Glutamatergic neuron (in vitro differentiated cells): ENCODE results near the gene TMEM190. TPM values are rescaled to one million over a fixed set of nuclear protein-coding genes. Genes with fewer than 3 reads are reported as not detected.

Source experiments
- DNase-seq: peaks from one replicate; pipeline ENCODE4 v3.0.0; 2022
- H3K27ac Mint-ChIP-seq: one replicate; pipeline ENCODE4 v1.8.0; 2020; ENCODE audit warnings: mild to moderate bottlenecking, mixed read lengths, inconsistent platforms; ENCODE audit not compliant: unreplicated experiment
- H3K27me3 Mint-ChIP-seq: one replicate; pipeline ENCODE4 v1.8.0; 2020; ENCODE audit warnings: mild to moderate bottlenecking, moderate library complexity, mixed read lengths, inconsistent platforms; ENCODE audit not compliant: unreplicated experiment
- H3K36me3 Mint-ChIP-seq: one replicate; pipeline ENCODE4 v1.8.0; 2020; ENCODE audit warnings: mild to moderate bottlenecking, mixed read lengths, inconsistent platforms; ENCODE audit not compliant: unreplicated experiment
- H3K4me1 Mint-ChIP-seq: one replicate; pipeline ENCODE4 v1.8.0; 2020; ENCODE audit warnings: mild to moderate bottlenecking, low read depth, mixed read lengths, inconsistent platforms; ENCODE audit not compliant: unreplicated experiment
- H3K4me3 Mint-ChIP-seq: one replicate; pipeline ENCODE4 v1.8.0; 2020; ENCODE audit warnings: mild to moderate bottlenecking, mixed read lengths, inconsistent platforms; ENCODE audit not compliant: unreplicated experiment
- H3K9me3 Mint-ChIP-seq: one replicate; pipeline ENCODE4 v1.8.0; 2020; ENCODE audit warnings: mild to moderate bottlenecking, moderate library complexity, mixed read lengths, inconsistent platforms; ENCODE audit not compliant: unreplicated experiment
- total RNA-seq: library from RNA; stranded (reverse); fragmentation: NEBNext Ultra II Directional; extraction: Animal tissue kit (Norgen Biotek cat#: 25700); gene quantifications from one replicate; pipeline ENCODE4 v1.2.1, GENCODE V29; 2021; ENCODE audit not compliant: unreplicated experiment
- TF ChIP-seq, protein P1 (sequence below): fragments of 200-600 bp; sonication (generic); IDR thresholded peaks from one replicate; pipeline ENCODE4 v1.5.0; 2021; ENCODE audit not compliant: partially characterized antibody, unreplicated experiment

Gene TMEM190
- total RNA-seq, 1 donor from 2014 or later, result 3.7 TPM

DNA sequence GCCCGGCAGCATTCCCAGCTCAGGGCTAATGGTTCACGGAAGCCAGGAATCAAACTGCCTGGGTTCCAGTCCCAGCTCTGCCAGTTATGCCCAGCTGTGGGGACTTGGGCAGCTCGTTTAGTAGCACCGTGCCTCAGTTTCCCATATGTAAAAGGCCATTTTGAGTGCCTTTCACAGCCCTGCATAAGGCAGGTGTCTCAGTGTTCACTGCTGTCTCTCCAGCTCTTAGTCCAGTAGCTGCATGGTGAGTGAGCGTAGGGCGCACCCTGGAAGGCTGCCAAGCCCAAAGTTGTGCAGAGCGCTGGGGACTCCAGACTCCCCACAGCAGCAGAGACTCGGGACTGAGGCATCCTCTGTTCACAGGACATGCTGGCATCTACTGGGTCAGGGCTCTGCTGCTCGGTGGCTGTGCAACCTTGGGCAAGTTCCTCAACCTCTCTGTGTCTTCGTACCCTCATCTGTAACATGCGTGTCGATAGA, 14.6 kb downstream of the TMEM190 start:
- H3K36me3 Mint-ChIP-seq, result no peaks in the 10 kb centered on the region
- H3K4me1 Mint-ChIP-seq, result peaks cover 35% of the 10 kb centered on the region
- H3K27ac Mint-ChIP-seq, result peak overlapping the region; percentile 73
- TF ChIP-seq, protein P1, sequence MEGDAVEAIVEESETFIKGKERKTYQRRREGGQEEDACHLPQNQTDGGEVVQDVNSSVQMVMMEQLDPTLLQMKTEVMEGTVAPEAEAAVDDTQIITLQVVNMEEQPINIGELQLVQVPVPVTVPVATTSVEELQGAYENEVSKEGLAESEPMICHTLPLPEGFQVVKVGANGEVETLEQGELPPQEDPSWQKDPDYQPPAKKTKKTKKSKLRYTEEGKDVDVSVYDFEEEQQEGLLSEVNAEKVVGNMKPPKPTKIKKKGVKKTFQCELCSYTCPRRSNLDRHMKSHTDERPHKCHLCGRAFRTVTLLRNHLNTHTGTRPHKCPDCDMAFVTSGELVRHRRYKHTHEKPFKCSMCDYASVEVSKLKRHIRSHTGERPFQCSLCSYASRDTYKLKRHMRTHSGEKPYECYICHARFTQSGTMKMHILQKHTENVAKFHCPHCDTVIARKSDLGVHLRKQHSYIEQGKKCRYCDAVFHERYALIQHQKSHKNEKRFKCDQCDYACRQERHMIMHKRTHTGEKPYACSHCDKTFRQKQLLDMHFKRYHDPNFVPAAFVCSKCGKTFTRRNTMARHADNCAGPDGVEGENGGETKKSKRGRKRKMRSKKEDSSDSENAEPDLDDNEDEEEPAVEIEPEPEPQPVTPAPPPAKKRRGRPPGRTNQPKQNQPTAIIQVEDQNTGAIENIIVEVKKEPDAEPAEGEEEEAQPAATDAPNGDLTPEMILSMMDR, result no peak
- peak overlapping the region; percentile 53 for H3K4me3 Mint-ChIP-seq
- H3K9me3 Mint-ChIP-seq, result peaks cover 10% of the 10 kb centered on the region
- H3K27me3 Mint-ChIP-seq, result peaks cover 4% of the 10 kb centered on the region
- DNase-seq, result no peak

GRCh38 chr19:55391702-55392615, 15.3 kb downstream of the TMEM190 start:
- Mint-ChIP-seq H3K4me1 (peaks cover 31% of the 10 kb centered on the region), H3K36me3 (no peaks in the 10 kb centered on the region), H3K9me3 (peaks cover 8% of the 10 kb centered on the region), H3K27ac (peak overlapping the region; percentile 73), H3K4me3 (peak overlapping the region; percentile 53), H3K27me3 (no peaks in the 10 kb centered on the region)
- no peak for DNase-seq
- TF ChIP-seq, protein P1, result no peak

DNA sequence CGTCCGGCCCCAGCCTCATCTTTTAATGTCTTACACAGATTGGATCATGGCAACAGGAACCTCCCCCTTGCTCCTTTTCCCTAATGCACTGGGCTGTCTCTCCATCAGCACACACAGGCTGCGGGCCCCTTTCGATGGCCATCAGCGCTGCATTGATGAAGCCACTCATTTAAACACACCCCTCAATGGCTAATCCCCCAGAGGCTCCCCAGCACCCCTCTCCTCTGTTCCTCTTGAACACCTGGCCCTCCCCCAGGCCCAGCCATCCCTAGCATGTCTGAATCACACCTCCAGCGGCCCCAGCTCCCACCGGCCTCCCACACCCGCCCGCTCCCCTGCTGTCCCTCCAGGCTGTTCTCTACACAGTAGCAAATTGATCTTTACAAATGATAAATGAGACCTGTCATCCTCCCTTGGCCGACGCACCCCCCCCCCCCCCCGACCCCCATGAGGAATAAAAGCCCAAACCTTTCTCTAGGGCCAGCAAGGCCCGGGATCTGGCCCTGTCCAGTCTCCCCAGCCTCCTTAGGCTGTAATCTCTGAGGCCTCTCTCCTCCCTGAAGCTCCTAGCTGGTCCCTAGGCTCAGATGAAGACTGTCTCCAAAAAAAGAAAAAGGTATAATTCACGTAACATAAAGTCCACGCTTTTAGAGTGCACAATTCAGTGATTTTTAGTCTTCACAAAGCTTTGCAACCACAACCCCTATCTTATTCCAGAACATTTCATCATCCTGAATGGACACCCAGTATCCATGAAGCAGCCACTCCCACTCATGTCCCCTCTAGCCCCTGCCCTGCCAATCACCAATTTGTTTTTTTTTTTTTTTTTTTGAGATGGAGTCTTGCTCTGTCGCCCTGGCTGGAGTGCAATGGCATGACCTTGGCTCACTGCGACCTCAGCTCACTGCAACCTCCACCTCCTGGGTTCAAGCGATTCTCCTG, 16.5 kb downstream of the TMEM190 start:
- TF ChIP-seq, protein P1, result no peak
- peak; percentile 63 for DNase-seq
- peak overlapping the region; percentile 73 for H3K4me3 Mint-ChIP-seq
- H3K36me3 Mint-ChIP-seq, result no peaks in the 10 kb centered on the region
- peaks cover 2% of the 10 kb centered on the region for H3K27me3 Mint-ChIP-seq
- peak overlapping the region; percentile 90 for H3K27ac Mint-ChIP-seq
- peaks cover 7% of the 10 kb centered on the region for H3K9me3 Mint-ChIP-seq
- H3K4me1 Mint-ChIP-seq, result peaks cover 27% of the 10 kb centered on the region

DNA sequence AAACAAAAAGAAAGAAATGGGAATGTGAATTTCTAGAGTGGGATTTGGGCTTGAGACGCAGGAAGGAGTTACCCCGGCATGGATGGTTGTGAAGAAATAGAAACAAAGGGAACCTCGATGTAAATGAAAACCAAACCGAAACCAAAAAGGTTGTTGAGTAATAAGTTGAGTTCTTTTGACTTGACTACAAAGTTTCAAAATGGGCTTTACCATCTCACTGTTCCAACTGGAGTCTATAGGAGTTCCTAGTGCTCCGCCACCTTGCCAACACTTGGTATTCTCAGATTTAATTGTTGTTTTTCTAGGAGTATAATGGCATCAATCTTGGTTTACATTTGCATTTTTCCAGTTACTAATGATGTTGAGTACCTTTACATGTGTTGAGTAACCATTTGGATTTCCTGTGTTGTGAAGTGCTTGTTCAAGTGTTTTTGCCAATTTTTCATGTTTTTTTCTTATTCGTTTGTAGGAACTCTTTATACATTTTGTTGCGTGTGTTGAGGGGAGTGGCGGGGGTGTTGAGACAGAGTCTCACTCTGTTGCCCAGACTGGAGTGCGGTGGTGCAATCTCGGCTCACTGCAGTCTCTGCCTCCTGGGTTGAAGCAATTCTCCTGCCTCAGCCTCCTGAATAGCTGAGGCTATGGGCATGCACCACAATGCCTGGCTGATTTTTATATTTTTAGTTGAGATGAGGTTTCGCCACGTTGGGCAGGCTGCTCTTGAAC, 21.7 kb downstream of the TMEM190 start:
- peaks cover 15% of the 10 kb centered on the region for H3K9me3 Mint-ChIP-seq
- H3K4me1 Mint-ChIP-seq, result peaks cover 19% of the 10 kb centered on the region
- H3K27ac Mint-ChIP-seq, result no peak overlapping the region

More for the DNA sequence above, 21.7 kb downstream of the TMEM190 start:
- peaks cover 2% of the 10 kb centered on the region for H3K27me3 Mint-ChIP-seq
- no peak overlapping the region for H3K4me3 Mint-ChIP-seq
- no peak for DNase-seq
- TF ChIP-seq, protein P1, result no peak
- H3K36me3 Mint-ChIP-seq, result no peaks in the 10 kb centered on the region
